H1 (cell line): ENCODE results near the gene SNAP29. TPM values are rescaled to one million over a fixed set of nuclear protein-coding genes. Genes with fewer than 3 reads are reported as not detected.

Experiments
- CTCF ChIA-PET: fragments of 300-600 bp; sonication (Branson Sonifier 250); formaldehyde crosslinking; loops from one replicate; lab custom pipeline; 2021; ENCODE audit not compliant: partially characterized antibody; lab: Charles Lee
- POLR2A ChIA-PET: fragments of 300-600 bp; sonication (Branson Sonifier 250); formaldehyde crosslinking; loops from one replicate; lab custom pipeline; 2021; ENCODE audit warnings: inconsistent platforms; ENCODE audit not compliant: partially characterized antibody; lab: Charles Lee
- DNase-seq, 2 experiments: peaks; one replicate each; pipeline versions ENCODE4 v3.0.0 to v3.0.0-alpha.2; 2010 to 2022; ENCODE audit warnings: low spot score in 2 of 2, low read depth in 1 of 2, mixed read lengths in 1 of 2
- FAIRE-seq: peaks from 2 replicates; lab custom pipeline; 2011; peaks lifted over from hg19 to GRCh38; lab: Jason Lieb, UNC
- H2AFZ ChIP-seq: 2 replicates; pipeline ENCODE4 v1.8.1; 2012; ENCODE audit warnings: low read length, inconsistent platforms
- H2AK5ac ChIP-seq: 2 replicates; pipeline ENCODE4 v1.6.1; 2013; ENCODE audit warnings: low read depth, low read length
- H2BK120ac ChIP-seq: replicated peaks from 2 replicates; pipeline ENCODE3; 2013; ENCODE audit warnings: low read depth, low read length, inconsistent platforms
- H2BK12ac ChIP-seq: 2 replicates; pipeline ENCODE4 v1.6.1; 2013; ENCODE audit warnings: low read depth, low read length
- H2BK15ac ChIP-seq: 2 replicates; pipeline ENCODE4 v1.6.1; 2013; ENCODE audit warnings: low read length
- H2BK20ac ChIP-seq: 2 replicates; pipeline ENCODE4 v1.6.1; 2013; ENCODE audit warnings: low read length
- H2BK5ac ChIP-seq: 2 replicates; pipeline ENCODE4 v1.6.1; 2013; ENCODE audit warnings: low read depth, low read length
- H3K14ac ChIP-seq: 2 replicates; pipeline ENCODE4 v1.6.1; 2013; ENCODE audit warnings: inconsistent platforms; ENCODE audit not compliant: insufficient read length
- H3K18ac ChIP-seq: 2 replicates; pipeline ENCODE4 v1.6.1; 2013; ENCODE audit warnings: low read length; ENCODE audit errors: extremely low read depth
- H3K23ac ChIP-seq: 2 replicates; pipeline ENCODE4 v1.6.1; 2013; ENCODE audit warnings: inconsistent platforms; ENCODE audit not compliant: insufficient read length
- H3K23me2 ChIP-seq: 2 replicates; pipeline ENCODE4 v1.6.1; 2013; ENCODE audit warnings: low read depth, low read length
- H3K27ac ChIP-seq: 2 replicates; pipeline ENCODE4 v1.6.1; 2011; ENCODE audit warnings: low read depth, low read length, inconsistent platforms
- H3K27me3 ChIP-seq, 4 experiments: replicated peaks in 1 of 4; 1 replicate in 1 of 4; 2 replicates in 3 of 4; pipeline versions ENCODE4 v1.6.1 to v1.8.1; 2011 to 2013; ENCODE audit warnings: low read length in 3 of 4, mild to moderate bottlenecking in 3 of 4, inconsistent platforms in 2 of 4, mixed read lengths in 2 of 4, moderate library complexity in 1 of 4; ENCODE audit not compliant: control insufficient read depth in 3 of 4, insufficient read depth in 3 of 4; ENCODE audit errors: extremely low read depth in 1 of 4
- H3K36me3 ChIP-seq, 4 experiments: 2 replicates each; pipeline versions ENCODE4 v1.6.1 to v1.8.1; 2011 to 2013; ENCODE audit warnings: mild to moderate bottlenecking in 4 of 4, low read length in 3 of 4, moderate library complexity in 2 of 4, control low read depth in 1 of 4, inconsistent platforms in 1 of 4; ENCODE audit not compliant: insufficient read depth in 4 of 4, control insufficient read depth in 2 of 4
- H3K4ac ChIP-seq: replicated peaks from 2 replicates; pipeline ENCODE3; 2013; ENCODE audit warnings: low read length, low read depth, mixed read lengths, inconsistent platforms; ENCODE audit not compliant: insufficient read length
- H3K4me1 ChIP-seq, 4 experiments: replicated peaks in 1 of 4; 1 replicate in 1 of 4; 2 replicates in 3 of 4; pipeline versions ENCODE4 v1.6.1 to v1.8.1; 2011 to 2013; ENCODE audit warnings: low read length in 3 of 4, inconsistent platforms in 2 of 4, mixed read lengths in 1 of 4; ENCODE audit not compliant: insufficient read depth in 4 of 4, control insufficient read depth in 3 of 4
- H3K4me2 ChIP-seq, 2 experiments: 2 replicates each; pipeline versions ENCODE4 v1.6.1 to v1.8.1; 2011 to 2013; ENCODE audit warnings: low read depth in 2 of 2, low read length in 2 of 2, control low read depth in 1 of 2, inconsistent platforms in 1 of 2, mild to moderate bottlenecking in 1 of 2; ENCODE audit not compliant: insufficient read depth in 1 of 2
- H3K4me3 ChIP-seq, 4 experiments: fragments of 200-600, 300-600 bp in 1 of 4; sonication (generic), shearing (Covaris generic), sonication (Bioruptor Twin) in 1 of 4; 2 replicates each; pipeline versions ENCODE4 v1.5.1 to v1.8.1; 2011 to 2016; ENCODE audit warnings: low read length in 4 of 4, low read depth in 3 of 4, control low read depth in 2 of 4, inconsistent platforms in 2 of 4, mild to moderate bottlenecking in 2 of 4, mixed read lengths in 1 of 4, moderate library complexity in 1 of 4; ENCODE audit not compliant: insufficient read depth in 2 of 4; ENCODE audit errors: extremely low read depth in 1 of 4
- H3K56ac ChIP-seq: replicated peaks from 2 replicates; pipeline ENCODE3; 2013; ENCODE audit warnings: low read depth, mild to moderate bottlenecking, mixed read lengths, low read length, inconsistent platforms; ENCODE audit not compliant: insufficient read length
- H3K79me1 ChIP-seq: 2 replicates; pipeline ENCODE4 v1.6.1; 2013; ENCODE audit warnings: low read depth, low read length, control low read depth
- H3K79me2 ChIP-seq, 2 experiments: 2 replicates each; pipeline versions ENCODE4 v1.6.1 to v1.8.1; 2012 to 2013; ENCODE audit warnings: low read length in 2 of 2, mild to moderate bottlenecking in 2 of 2, inconsistent platforms in 1 of 2; ENCODE audit not compliant: insufficient read depth in 2 of 2, control insufficient read depth in 1 of 2
- H3K9ac ChIP-seq, 4 experiments: replicated peaks in 1 of 4; 1 replicate in 1 of 4; 2 replicates in 3 of 4; pipeline versions ENCODE4 v1.6.1 to v1.8.1; 2011 to 2013; ENCODE audit warnings: low read depth in 3 of 4, low read length in 3 of 4, control low read depth in 2 of 4, mild to moderate bottlenecking in 2 of 4, moderate library complexity in 2 of 4, inconsistent platforms in 1 of 4; ENCODE audit errors: extremely low read depth in 1 of 4
- H3K9me3 ChIP-seq, 2 experiments: 2 replicates each; pipeline versions ENCODE4 v1.6.1 to v1.8.1; 2012 to 2013; ENCODE audit warnings: mild to moderate bottlenecking in 2 of 2, moderate library complexity in 2 of 2, control low read depth in 1 of 2, inconsistent platforms in 1 of 2, low read depth in 1 of 2, low read length in 1 of 2, mixed read lengths in 1 of 2; ENCODE audit not compliant: insufficient read depth in 2 of 2
- H4K20me1 ChIP-seq, 2 experiments: replicated peaks in 1 of 2; 2 replicates each; pipeline versions ENCODE3 to v1.8.1; 2011 to 2013; ENCODE audit warnings: inconsistent platforms in 2 of 2, low read length in 2 of 2, mild to moderate bottlenecking in 1 of 2; ENCODE audit not compliant: insufficient read depth in 2 of 2, control insufficient read depth in 1 of 2
- H4K5ac ChIP-seq: 2 replicates; pipeline ENCODE4 v1.6.1; 2013; ENCODE audit warnings: low read length, low read depth, mixed read lengths, inconsistent platforms; ENCODE audit not compliant: insufficient read length
- H4K8ac ChIP-seq: 2 replicates; pipeline ENCODE4 v1.8.0; 2013; ENCODE audit warnings: mild to moderate bottlenecking, moderate library complexity, low read length, inconsistent platforms; ENCODE audit not compliant: insufficient read depth; ENCODE audit errors: extremely low read depth
- H4K91ac ChIP-seq: replicated peaks from 2 replicates; pipeline ENCODE3; 2013; ENCODE audit warnings: low read length, mixed read lengths, inconsistent platforms; ENCODE audit not compliant: insufficient read length
- BACH1 ChIP-seq: IDR thresholded peaks from 2 replicates; pipeline ENCODE4 v1.6.1; 2012; ENCODE audit warnings: low read length, improper control_type of control experiment
- CHD2 ChIP-seq: IDR thresholded peaks from 2 replicates; pipeline ENCODE4 v1.6.1; 2012; ENCODE audit warnings: low read length, improper control_type of control experiment
- CREB1 ChIP-seq: IDR thresholded peaks from 2 replicates; pipeline ENCODE4 v1.6.1; 2012; ENCODE audit warnings: inconsistent platforms
- EGR1 ChIP-seq: IDR thresholded peaks from 2 replicates; pipeline ENCODE4 v1.6.1; 2011; ENCODE audit warnings: low read depth, low read length, borderline replicate concordance
- EP300 ChIP-seq, 2 experiments: IDR thresholded peaks; 1 replicate in 1 of 2; 2 replicates in 1 of 2; pipeline ENCODE4 v1.6.1; 2011 to 2012; ENCODE audit warnings: low read depth in 2 of 2, low read length in 2 of 2, mild to moderate bottlenecking in 2 of 2, borderline replicate concordance in 1 of 2, inconsistent platforms in 1 of 2, moderate library complexity in 1 of 2
- NANOG ChIP-seq: IDR thresholded peaks from 2 replicates; pipeline ENCODE4 v1.6.1; 2011; ENCODE audit warnings: low read length, low read depth, mild to moderate bottlenecking, inconsistent platforms; ENCODE audit not compliant: insufficient read depth, poor library complexity, severe bottlenecking
- RAD21 ChIP-seq, 2 experiments: IDR thresholded peaks in 1 of 2; conservative IDR thresholded peaks in 1 of 2; 2 replicates each; pipeline ENCODE4 v1.6.1; 2011; ENCODE audit warnings: low read depth in 2 of 2, low read length in 2 of 2, improper control_type of control experiment in 1 of 2, inconsistent platforms in 1 of 2, mild to moderate bottlenecking in 1 of 2, moderate library complexity in 1 of 2
- RFX5 ChIP-seq: IDR thresholded peaks from 2 replicates; pipeline ENCODE4 v1.6.1; 2011; ENCODE audit warnings: low read depth, low read length, improper control_type of control experiment, borderline replicate concordance
- RXRA ChIP-seq: IDR thresholded peaks from 2 replicates; pipeline ENCODE4 v1.6.1; 2011; ENCODE audit warnings: low read depth, mild to moderate bottlenecking, low read length, moderate library complexity; ENCODE audit not compliant: insufficient read depth
- SAP30 ChIP-seq: fragments of 300-600 bp; sonication (generic); IDR thresholded peaks from 2 replicates; pipeline ENCODE4 v1.7.1; 2012; ENCODE audit warnings: low read length, moderate library complexity, mild to moderate bottlenecking, inconsistent platforms; ENCODE audit not compliant: insufficient read depth, insufficient replicate concordance
- SIN3A ChIP-seq, 2 experiments: IDR thresholded peaks in 1 of 2; conservative IDR thresholded peaks in 1 of 2; 2 replicates each; pipeline ENCODE4 v1.6.1; 2011 to 2012; ENCODE audit warnings: low read length in 2 of 2, improper control_type of control experiment in 1 of 2, low read depth in 1 of 2, mild to moderate bottlenecking in 1 of 2
- SIRT6 ChIP-seq: IDR thresholded peaks from one replicate; pipeline ENCODE4 v1.7.1; 2012; ENCODE audit warnings: low read length, inconsistent platforms
- SP4 ChIP-seq: IDR thresholded peaks from 2 replicates; pipeline ENCODE4 v1.6.1; 2012; ENCODE audit warnings: low read length, inconsistent platforms
- YY1 ChIP-seq: IDR thresholded peaks from 2 replicates; pipeline ENCODE4 v1.6.1; 2011; ENCODE audit warnings: low read depth, mild to moderate bottlenecking, low read length
- WGBS, 2 experiments: shearing (Covaris generic) in 1 of 2; methylation state at CpG; one replicate each; pipeline versions ENCODE4 v1.1.6 to v1.1.7; 2013 to 2015; ENCODE audit warnings: low lambda C conversion rate in 2 of 2, mixed read lengths in 2 of 2, inconsistent platforms in 1 of 2, low coverage in 1 of 2, missing lambda C conversion rate in 1 of 2; ENCODE audit not compliant: insufficient replicate concordance in 2 of 2, insufficient coverage in 1 of 2, insufficient read length in 1 of 2; ENCODE audit errors: extremely low coverage in 1 of 2, missing lambda C conversion rate in 1 of 2; 5-methylcytosine and 5-hydroxymethylcytosine counted together
- polyA plus RNA-seq, 7 experiments: library from polyadenylated mRNA; depleted of rRNA in 3 of 7; stranded (reverse) in 5 of 7; unstranded in 2 of 7; fragments of >200 nt in 5 of 7; fragments of 200-250 nt in 2 of 7; gene quantifications; 1 replicate in 5 of 7; 2 replicates in 1 of 7; 4 replicates in 1 of 7; pipeline versions ENCODE4 v1.2.1 to v1.2.3, GENCODE V29; 2011 to 2013; ENCODE audit warnings: missing spikeins in 2 of 7, mixed read lengths in 2 of 7
- total RNA-seq: library from RNA; stranded (reverse); fragmentation: NEBNext Ultra II Directional; extraction: Animal tissue kit (Norgen Biotek cat#: 25700); gene quantifications from 2 replicates; pipeline ENCODE4 v1.2.1, GENCODE V29; 2021

Gene SNAP29
- total and polyA plus RNA-seq, 2 of the 8 experiments (the other 6 are each of a cell fraction or from before 2014, with no cell fraction given) = 11.8 to 15.0 TPM

DNA sequence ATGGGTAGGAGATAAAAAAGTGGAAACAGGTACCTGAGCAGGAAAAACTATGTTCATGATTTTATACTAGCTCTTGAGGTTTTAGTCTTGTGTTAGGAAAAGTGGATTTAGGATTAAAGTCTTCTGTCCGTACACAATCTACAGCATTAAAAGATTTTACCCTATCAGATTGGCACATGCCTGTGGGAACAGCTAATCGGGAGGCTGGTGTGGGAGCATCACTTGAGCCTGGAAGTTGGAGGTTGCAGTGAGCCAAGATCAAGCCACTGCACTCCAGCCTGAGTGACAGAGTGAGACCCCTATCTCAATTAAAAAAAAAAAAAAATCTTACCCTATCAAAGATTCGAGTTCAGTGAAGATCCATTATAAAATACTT, 46.2 kb downstream of the SNAP29 start:
- Histone ChIP-seq H2AK5ac (no peak overlapping the region), H4K8ac (no peak overlapping the region), H3K79me1 (no peaks in the 10 kb centered on the region), H3K27ac (no peak overlapping the region), H3K56ac (no peak overlapping the region), H4K20me1 (no peaks in the 10 kb centered on the region), H3K14ac (no peak overlapping the region), H3K9ac (no peak overlapping the region), H3K23ac (no peak overlapping the region), H2BK120ac (no peak overlapping the region), H2AFZ (no peak overlapping the region), H2BK15ac (no peak overlapping the region), H3K4me2 (no peak overlapping the region), H3K4me3 (no peak overlapping the region), H2BK12ac (no peak overlapping the region), H3K27me3 (no peaks in the 10 kb centered on the region; a peak in 1 of 7 replicates), H3K18ac (no peak overlapping the region), H4K91ac (no peak overlapping the region), H3K4ac (no peak overlapping the region), H4K5ac (no peak overlapping the region), H3K4me1 (no peaks in the 10 kb centered on the region), H3K36me3 (no peaks in the 10 kb centered on the region), H2BK20ac (no peak overlapping the region), H3K9me3 (no peaks in the 10 kb centered on the region), H2BK5ac (no peak overlapping the region), H3K79me2 (no peaks in the 10 kb centered on the region), H3K23me2 (no peaks in the 10 kb centered on the region)
- POLR2A ChIA-PET = interaction anchor here (1.2 kb wide), 1 partner anchor 12 kb away, joined by 3 read pairs; the partner anchor contains the start of gene CRKL
- DNase-seq (no peak), FAIRE-seq (no peak)
- 80% methylated on average over 2 of the region's 3 CpGs; no CpG with 5 or more reads in 1 of the 2 experiments for WGBS, 2 experiments
- CTCF ChIA-PET = interaction anchor here (1.1 to 1.6 kb wide), 2 partner anchors 19 to 116 kb away, joined by 3 to 6 read pairs; no protein-coding TSS in a partner anchor
- TF ChIP-seq SP4 (no peak), EP300 (IDR thresholded peaks at IDR 0.05; ENCODE audit: borderline replicate concordance in 1 of 2, low read depth in 2 of 2, low read length in 2 of 2) (no peak), CREB1 (no peak), CHD2 (no peak), SIRT6 (no peak), RFX5 (no peak), EGR1 (no peak), BACH1 (no peak), YY1 (no peak), NANOG (no peak), RAD21 (IDR thresholded peaks at IDR 0.05 in 1 of 2, conservative IDR thresholded peaks at IDR 0.05 in 1 of 2; ENCODE audit: low read depth in 2 of 2, low read length in 2 of 2) (no peak), SIN3A (conservative IDR thresholded peaks at IDR 0.05 in 1 of 2, IDR thresholded peaks at IDR 0.05 in 1 of 2; ENCODE audit: low read depth in 1 of 2, low read length in 2 of 2) (no peak), RXRA (no peak), SAP30 (no peak)
